NCI-H526 treated with DMSO at 0.1 percent for 48 hours (cell line): Measurements from ENCODE around the gene ARHGAP32.

Experiments
- DNase-seq: peaks from one replicate; lab custom pipeline; 2025; lab: John Stamatoyannopoulos, UW

The ARHGAP32 gene

GRCh38 chr11:128956401-128957201 lies 235.5 kb downstream of the ARHGAP32 start:
- DNase-seq: peak; percentile 91

- DNase-seq: no peak
Observed at GRCh38 chr11:128955636-128956035, 236.5 kb downstream of the ARHGAP32 start.

GRCh38 chr11:128953151-128953550 lies 239.0 kb downstream of the ARHGAP32 start:
- no peak for DNase-seq

GRCh38 chr11:128949791-128950454 lies 242.2 kb downstream of the ARHGAP32 start:
- no peak for DNase-seq

- peak; percentile 59 for DNase-seq
Observed at GRCh38 chr11:128948583-128948982, 243.5 kb downstream of the ARHGAP32 start.

GRCh38 chr11:128947773-128948172 lies 244.4 kb downstream of the ARHGAP32 start:
- DNase-seq: no peak

- DNase-seq: no peak
Observed at GRCh38 chr11:128946648-128947047, 245.5 kb downstream of the ARHGAP32 start.

- no peak for DNase-seq
Observed at GRCh38 chr11:128943428-128943976, 248.6 kb downstream of the ARHGAP32 start.

GRCh38 chr11:128942817-128943427 lies 249.2 kb downstream of the ARHGAP32 start, which contains the start of gene TP53AIP1:
Gene TP53AIP1, minus strand, starts transcription at chr11:128942871. Its CDS starts 5,053 bp downstream, at chr11:128937818.
- DNase-seq: no peak

GRCh38 chr11:128942272-128942612 lies 249.9 kb downstream of the ARHGAP32 start:
- DNase-seq: no peak

GRCh38 chr11:128941573-128942271 lies 250.4 kb downstream of the ARHGAP32 start:
- DNase-seq: no peak

GRCh38 chr11:128941110-128941509 lies 251.0 kb downstream of the ARHGAP32 start:
- no peak for DNase-seq

GRCh38 chr11:128940603-128941002 lies 251.5 kb downstream of the ARHGAP32 start:
- no peak for DNase-seq

- DNase-seq: no peak
Observed at GRCh38 chr11:128940156-128940555, 252.0 kb downstream of the ARHGAP32 start.

GRCh38 chr11:128939591-128939990 lies 252.5 kb downstream of the ARHGAP32 start:
- no peak for DNase-seq

GRCh38 chr11:128938156-128938885 lies 253.8 kb downstream of the ARHGAP32 start:
- DNase-seq: peak; percentile 74

- peak; percentile 98 for DNase-seq
Observed at GRCh38 chr11:128937480-128937879, 254.6 kb downstream of the ARHGAP32 start.

GRCh38 chr11:128936606-128937251 lies 255.4 kb downstream of the ARHGAP32 start:
- DNase-seq: peak; percentile 80

- DNase-seq: no peak
Observed at GRCh38 chr11:128934926-128935325, 257.2 kb downstream of the ARHGAP32 start.

GRCh38 chr11:128934351-128934750 lies 257.8 kb downstream of the ARHGAP32 start:
- no peak for DNase-seq
